Left lung (tissue), 10 donors: ENCODE data around the gene KRT16. TPM values are rescaled to one million over a fixed set of nuclear protein-coding genes. Genes with fewer than 3 reads are reported as not detected.
"Not testable (repeated sequence)": the region's sequence is repeated elsewhere in the genome, so short reads cannot be mapped to it uniquely, and the experiment has no call there.

Experiments used
- ATAC-seq: fragments of 200-7000 bp; cut with Tn5 transposase; one replicate; pipeline ENCODE4 v1.9.1; 2020; ENCODE audit warnings: moderate library complexity
- DNase-seq, 4 donors: peaks; one replicate each; pipeline ENCODE4 v3.0.0-alpha.2; 2013 to 2020
- H3K27ac ChIP-seq, 2 donors: fragments of 200-600 bp; sonication (generic) in 1 of 2; one replicate each; pipeline versions ENCODE4 v1.5.0 to v1.8.0; 2020 to 2021
- H3K27me3 ChIP-seq, 2 donors: fragments of 200-600 bp; sonication (generic) in 1 of 2; one replicate each; pipeline versions ENCODE4 v1.5.0 to v1.8.0; 2020 to 2021
- H3K36me3 ChIP-seq, 2 donors: fragments of 200-600 bp; sonication (generic) in 1 of 2; one replicate each; pipeline versions ENCODE4 v1.5.0 to v1.8.0; 2020 to 2021
- H3K4me1 ChIP-seq, 2 donors: fragments of 200-600 bp; one replicate each; pipeline ENCODE4 v1.8.0; 2021
- H3K4me3 ChIP-seq, 2 donors: fragments of 200-600 bp; sonication (generic) in 1 of 2; one replicate each; pipeline versions ENCODE4 v1.5.0 to v1.8.0; 2020 to 2021; ENCODE audit warnings: mild to moderate bottlenecking in 1 of 2
- H3K9me3 ChIP-seq, 2 donors: fragments of 200-600 bp; sonication (generic) in 1 of 2; one replicate each; pipeline versions ENCODE4 v1.5.0 to v1.8.0; 2020 to 2021
- CTCF ChIP-seq, 2 donors: fragments of 200-600 bp; sonication (generic) in 1 of 2; IDR thresholded peaks; one replicate each; pipeline versions ENCODE4 v1.5.0 to v1.8.0; 2021; ENCODE audit warnings: antibody characterized with exemption in 2 of 2
- intact Hi-C, 2 donors: fragments of 100-400 bp; cut with DNase I; formaldehyde crosslinking; loops; one replicate each; pipeline versions ENCODE4 v1.11.2 to v1.14.2; 2022
- polyA plus RNA-seq, 6 donors: library from polyadenylated mRNA; unstranded; fragments of 120-200 nt; gene quantifications; one replicate each; pipeline ENCODE4 v1.2.1, GENCODE V29; 2013; ENCODE audit not compliant: insufficient read length in 6 of 6
- total RNA-seq, 2 donors: library from RNA; stranded (reverse); fragmentation: NEBNext Ultra II Directional; extraction: Animal tissue kit (Norgen Biotek cat#: 25700); gene quantifications; one replicate each; pipeline ENCODE4 v1.2.1, GENCODE V29; 2021
- donor health status: DM: no; HTN: yes; CAD: no.
- donor health status: DM: no; HTN: no; CAD: no.

KRT16 gene
- total and polyA plus RNA-seq, 8 donors, result 0.65 to 1.0 TPM; not detected in 6

GRCh38 chr17:41624208-41625101 is 11.9 kb upstream of the KRT16 start, which contains the start of gene KRT17:
Gene KRT17 (minus strand): TSS chr17:41624575. CDS start chr17:41624509, 66 bp downstream.
- H3K27ac ChIP-seq, result no peak within 1 kb of the TSS
- H3K27me3 ChIP-seq, result peaks cover 0 to 22% of the 10 kb centered on the region in 2 donors
- no peaks in the 10 kb centered on the region for H3K9me3 ChIP-seq

DNA sequence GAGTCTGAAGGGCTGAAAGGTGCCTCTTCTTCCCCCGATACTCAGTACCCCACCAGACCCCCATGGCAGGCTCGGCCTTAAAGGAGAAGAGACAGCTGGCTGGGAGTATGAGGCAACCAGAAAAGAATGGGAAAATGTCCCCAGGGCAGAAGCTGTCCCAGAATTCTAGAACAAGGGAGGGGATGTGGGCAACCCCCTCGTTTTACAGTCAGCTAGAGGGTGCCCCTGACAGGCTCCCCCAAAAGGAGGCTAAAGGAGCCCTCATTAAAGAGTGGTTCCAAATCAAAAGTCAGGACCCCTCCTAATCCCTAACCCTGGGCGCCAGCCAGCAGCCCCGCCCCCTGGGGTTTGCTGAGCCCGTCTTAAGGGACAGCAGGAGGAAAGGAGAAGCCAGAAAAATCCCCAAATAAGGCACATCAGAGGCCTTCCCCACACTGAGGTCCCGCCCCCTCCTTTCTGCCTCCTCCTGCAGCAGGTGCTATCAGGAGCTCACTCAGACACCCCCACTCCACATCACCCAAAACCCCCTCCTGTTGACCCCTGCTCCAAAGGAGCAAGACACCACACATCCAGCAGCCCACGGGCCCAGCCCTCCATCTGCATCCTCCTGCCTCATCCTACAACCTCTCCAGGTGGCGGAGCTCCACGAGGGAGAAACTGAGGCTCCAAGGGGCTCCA is 10.8 kb upstream of the KRT16 start:
- intact Hi-C loops, H3K4me3 ChIP-seq, H3K4me1 ChIP-seq, ATAC-seq, H3K36me3 ChIP-seq, H3K9me3 ChIP-seq, H3K27ac ChIP-seq: not testable (repeated sequence)
- peaks cover 0 to 22% of the 10 kb centered on the region in 2 donors for H3K27me3 ChIP-seq
- DNase-seq, result peak in 1 of 4 donors; percentile 56

More at GRCh38 chr17:41624208-41625101, 11.9 kb upstream of the KRT16 start, which contains the start of gene KRT17:
- Histone ChIP-seq H3K4me1 (no peaks in the 10 kb centered on the region), H3K4me3 (no peak within 1 kb of the TSS), H3K36me3 (no peaks in the 10 kb centered on the region)
- intact Hi-C loops, result no loop called here
- no peak for TF ChIP-seq CTCF (IDR thresholded peaks at IDR 0.05)
- DNase-seq (peak in 2 of 4 donors; percentile 77 to 79), ATAC-seq (peak; percentile 59)

DNA sequence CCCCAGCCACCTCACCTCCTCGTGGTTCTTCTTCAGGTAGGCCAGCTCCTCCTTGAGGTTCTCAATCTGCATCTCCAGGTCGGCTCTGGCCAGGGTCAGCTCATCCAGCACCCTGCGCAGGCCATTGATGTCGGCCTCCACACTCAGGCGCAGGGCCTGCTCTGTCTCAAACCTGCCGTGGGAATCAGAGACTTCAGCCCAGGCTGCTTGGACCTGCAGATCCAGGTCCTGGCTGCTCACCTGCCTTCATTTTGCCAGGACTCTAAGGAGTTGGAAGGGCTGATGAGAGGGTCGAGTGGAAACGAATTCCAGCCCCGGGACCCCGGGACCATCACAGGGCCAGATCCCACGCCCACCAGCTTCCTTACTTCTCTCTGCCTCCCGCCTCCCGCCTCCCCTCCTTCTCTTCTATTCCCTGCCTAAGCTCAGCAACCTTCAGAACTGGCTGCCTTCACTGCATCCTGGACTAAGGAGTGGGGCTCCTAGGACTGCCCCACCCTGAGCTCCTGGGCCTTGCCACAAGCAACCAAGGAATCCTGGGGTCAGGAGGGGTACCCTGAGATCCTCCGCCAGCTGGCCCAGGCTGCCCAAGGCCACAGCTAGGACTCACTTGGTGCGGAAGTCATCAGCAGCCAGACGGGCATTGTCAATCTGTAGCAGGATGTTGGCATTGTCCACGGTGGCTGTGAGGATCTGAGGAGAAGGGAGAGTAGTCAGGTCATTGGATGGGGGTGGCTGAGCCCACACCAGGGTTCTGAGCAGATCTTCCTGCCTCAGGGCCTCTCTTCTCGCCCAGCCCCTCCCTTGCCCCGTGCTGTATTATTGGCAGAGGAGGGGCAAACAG is 10.0 kb upstream of the KRT16 start:
- DNase-seq, H3K4me1 ChIP-seq, intact Hi-C loops, H3K27ac ChIP-seq, H3K36me3 ChIP-seq, H3K9me3 ChIP-seq, H3K4me3 ChIP-seq, ATAC-seq: not testable (repeated sequence)
- peaks cover 0 to 27% of the 10 kb centered on the region in 2 donors for H3K27me3 ChIP-seq

- no peak for TF ChIP-seq CTCF (IDR thresholded peaks at IDR 0.05)
These were observed 9.3 kb upstream of the KRT16 start for GRCh38 chr17:41621916-41622315.

GRCh38 chr17:41621435-41621817 is 8.9 kb upstream of the KRT16 start:
- intact Hi-C loops, DNase-seq, ATAC-seq, H3K4me3 ChIP-seq, H3K4me1 ChIP-seq, H3K36me3 ChIP-seq, H3K27ac ChIP-seq, H3K9me3 ChIP-seq: not testable (repeated sequence)
- H3K27me3 ChIP-seq, result peaks cover 0 to 33% of the 10 kb centered on the region in 2 donors

More at GRCh38 chr17:41621916-41622315, 9.3 kb upstream of the KRT16 start:
- H3K36me3 ChIP-seq, result no peaks in the 10 kb centered on the region
- intact Hi-C loops, result no loop called here
- H3K4me1 ChIP-seq, result no peaks in the 10 kb centered on the region
- ATAC-seq (no peak), DNase-seq (no peak)
- peaks cover 0 to 33% of the 10 kb centered on the region in 2 donors for H3K27me3 ChIP-seq
- no peaks in the 10 kb centered on the region for H3K9me3 ChIP-seq
- H3K4me3 ChIP-seq, result no peak overlapping the region
- H3K27ac ChIP-seq, result no peak overlapping the region

- Histone ChIP-seq H3K27me3 (peaks cover 0 to 37% of the 10 kb centered on the region in 2 donors), H3K36me3 (no peaks in the 10 kb centered on the region), H3K27ac (no peak overlapping the region), H3K4me3 (no peak overlapping the region), H3K4me1 (no peaks in the 10 kb centered on the region), H3K9me3 (no peaks in the 10 kb centered on the region)
- intact Hi-C loops, result no loop called here
- no peak for ATAC-seq
- TF ChIP-seq CTCF (IDR thresholded peaks at IDR 0.05), result no peak
- no peak for DNase-seq
These were observed 8.2 kb upstream of the KRT16 start for GRCh38 chr17:41620583-41621434.

DNA sequence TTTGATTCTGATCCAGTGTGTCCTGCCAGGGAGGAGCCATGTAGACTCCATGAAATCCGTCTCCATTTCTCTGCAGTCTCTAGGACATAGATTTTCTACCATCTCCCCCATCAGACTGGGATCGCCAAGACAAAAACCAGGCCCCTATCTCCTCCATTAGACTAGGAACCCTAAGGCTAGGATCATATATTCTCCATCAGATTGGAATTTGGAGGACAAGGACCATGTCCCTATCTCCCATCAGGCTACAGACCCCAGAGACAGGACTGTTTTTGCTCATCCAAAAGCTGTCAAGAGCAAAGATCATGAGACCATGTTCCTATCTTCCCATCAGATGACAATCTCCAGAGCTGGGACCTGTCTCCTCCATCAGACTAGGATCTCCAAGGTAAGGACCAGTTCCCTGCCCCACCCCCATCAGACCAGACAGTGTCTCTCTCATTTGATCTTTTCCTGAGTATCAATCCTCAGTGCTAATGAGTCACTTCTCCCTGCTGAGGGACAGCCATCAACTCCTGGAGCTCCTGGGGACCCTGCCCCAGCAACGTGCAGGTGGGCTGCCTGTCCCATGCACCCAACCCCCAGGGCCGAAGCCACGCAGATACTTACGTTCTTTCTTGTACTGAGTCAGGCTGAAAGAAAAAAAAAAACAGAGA is 7.5 kb upstream of the KRT16 start:
- intact Hi-C loops, result not testable (repeated sequence)

More for the DNA sequence above, 7.5 kb upstream of the KRT16 start:
- not testable (repeated sequence) for H3K4me3 ChIP-seq, H3K36me3 ChIP-seq, ATAC-seq, H3K9me3 ChIP-seq, H3K27ac ChIP-seq, DNase-seq, H3K4me1 ChIP-seq
- peaks cover 0 to 37% of the 10 kb centered on the region in 2 donors for H3K27me3 ChIP-seq
